Measurements from ENCODE around the gene HSP90B1. TPM values are rescaled to one million over a fixed set of nuclear protein-coding genes. Genes with fewer than 3 reads are reported as not detected.

Gene HSP90B1
- total RNA-seq, 1 donor from 2014 or later, result 1,238 TPM

DNA sequence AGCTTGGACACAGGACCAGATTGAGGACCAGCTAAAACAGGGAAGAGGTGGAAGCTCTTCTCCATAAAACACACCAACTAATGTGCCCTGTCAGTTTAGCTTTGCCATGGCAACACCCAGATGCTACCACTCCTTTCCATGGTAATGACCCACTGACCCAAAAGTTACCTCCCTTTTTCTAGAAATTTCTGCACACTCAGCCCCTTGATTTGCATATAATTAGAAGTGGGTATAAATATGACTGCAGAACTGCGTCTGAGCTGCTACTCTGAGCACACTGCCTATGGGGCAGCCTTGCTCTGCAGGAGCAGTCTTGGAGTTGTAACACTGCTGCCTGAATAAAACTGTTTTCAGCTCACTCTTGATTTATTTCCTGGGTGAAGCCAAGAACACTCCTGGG, 32.3 kb downstream of the HSP90B1 start:
- H3K79me2 ChIP-seq (ENCODE audit: insufficient read depth, low read length), result peaks cover 44% of the 10 kb centered on the region
- H3K9ac ChIP-seq (ENCODE audit: low read length), result no peak overlapping the region
- no peaks in the 10 kb centered on the region for H3K36me3 ChIP-seq (ENCODE audit: insufficient read depth, low read length)
- Mint-ChIP-seq H3K4me3 (ENCODE audit: unreplicated experiment) (no peak overlapping the region), H3K27ac (ENCODE audit: unreplicated experiment) (no peak overlapping the region), H3K9me3 (ENCODE audit: unreplicated experiment) (no peaks in the 10 kb centered on the region), H3K27me3 (ENCODE audit: low read depth, unreplicated experiment) (no peaks in the 10 kb centered on the region), H3K4me1 (ENCODE audit: low read depth, unreplicated experiment) (peaks cover 18% of the 10 kb centered on the region), H3K36me3 (ENCODE audit: low read depth, unreplicated experiment) (no peaks in the 10 kb centered on the region)
- FAIRE-seq, result no peak
- no peak overlapping the region for H3K27ac ChIP-seq (ENCODE audit: low read depth, low read length)
- no peak for DNase-seq (ENCODE audit: low read depth)
- no peak overlapping the region for H3K4me3 ChIP-seq (ENCODE audit: insufficient read depth, low read depth, low read length)
- no peaks in the 10 kb centered on the region for H3K27me3 ChIP-seq (ENCODE audit: insufficient read depth, low read length)
- peaks cover 13% of the 10 kb centered on the region for H3K4me1 ChIP-seq (ENCODE audit: insufficient read depth, low read length)
- H3K9me3 ChIP-seq (ENCODE audit: insufficient read depth, low read depth, low read length), result no peaks in the 10 kb centered on the region
- H4K20me1 ChIP-seq (ENCODE audit: insufficient read depth, low read length), result no peaks in the 10 kb centered on the region
- H2AFZ ChIP-seq (ENCODE audit: low read depth, low read length), result no peak overlapping the region
- no peak for TF ChIP-seq EZH2 (IDR thresholded peaks at IDR 0.05; ENCODE audit: insufficient read depth, low read length)
- TF ChIP-seq, protein P1, sequence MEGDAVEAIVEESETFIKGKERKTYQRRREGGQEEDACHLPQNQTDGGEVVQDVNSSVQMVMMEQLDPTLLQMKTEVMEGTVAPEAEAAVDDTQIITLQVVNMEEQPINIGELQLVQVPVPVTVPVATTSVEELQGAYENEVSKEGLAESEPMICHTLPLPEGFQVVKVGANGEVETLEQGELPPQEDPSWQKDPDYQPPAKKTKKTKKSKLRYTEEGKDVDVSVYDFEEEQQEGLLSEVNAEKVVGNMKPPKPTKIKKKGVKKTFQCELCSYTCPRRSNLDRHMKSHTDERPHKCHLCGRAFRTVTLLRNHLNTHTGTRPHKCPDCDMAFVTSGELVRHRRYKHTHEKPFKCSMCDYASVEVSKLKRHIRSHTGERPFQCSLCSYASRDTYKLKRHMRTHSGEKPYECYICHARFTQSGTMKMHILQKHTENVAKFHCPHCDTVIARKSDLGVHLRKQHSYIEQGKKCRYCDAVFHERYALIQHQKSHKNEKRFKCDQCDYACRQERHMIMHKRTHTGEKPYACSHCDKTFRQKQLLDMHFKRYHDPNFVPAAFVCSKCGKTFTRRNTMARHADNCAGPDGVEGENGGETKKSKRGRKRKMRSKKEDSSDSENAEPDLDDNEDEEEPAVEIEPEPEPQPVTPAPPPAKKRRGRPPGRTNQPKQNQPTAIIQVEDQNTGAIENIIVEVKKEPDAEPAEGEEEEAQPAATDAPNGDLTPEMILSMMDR (IDR thresholded peaks at IDR 0.05; ENCODE audit: insufficient read depth, low read depth, low read length), result no peak
- no peak overlapping the region for H3K4me2 ChIP-seq (ENCODE audit: low read length)

DNA sequence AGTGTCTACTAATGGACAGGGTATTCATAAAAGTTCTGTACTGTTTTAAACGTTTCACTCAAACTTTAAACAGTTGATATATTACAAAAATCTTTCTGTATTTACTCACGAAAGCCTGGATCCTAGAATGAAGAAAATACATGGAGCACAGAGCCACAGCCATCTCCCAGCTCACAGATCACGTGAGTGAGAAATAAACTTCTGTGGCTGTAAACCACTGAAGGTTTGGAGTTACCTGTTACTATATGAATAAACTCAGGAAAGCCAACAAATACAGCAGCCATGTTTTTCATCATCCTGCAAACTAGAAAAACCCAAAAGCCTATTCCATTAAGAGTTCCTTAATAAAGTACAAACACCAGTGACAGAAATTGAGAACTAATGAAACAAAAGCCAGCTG, 34.6 kb downstream of the HSP90B1 start:
- Histone ChIP-seq H4K20me1 (ENCODE audit: insufficient read depth, low read length) (peaks cover 21% of the 10 kb centered on the region), H3K4me1 (ENCODE audit: insufficient read depth, low read length) (peaks cover 28% of the 10 kb centered on the region), H2AFZ (ENCODE audit: low read depth, low read length) (peak overlapping the region; percentile 76), H3K27ac (ENCODE audit: low read depth, low read length) (peak overlapping the region; percentile 92), H3K27me3 (ENCODE audit: insufficient read depth, low read length) (no peaks in the 10 kb centered on the region), H3K36me3 (ENCODE audit: insufficient read depth, low read length) (no peaks in the 10 kb centered on the region), H3K79me2 (ENCODE audit: insufficient read depth, low read length) (peaks cover 68% of the 10 kb centered on the region), H3K4me3 (ENCODE audit: insufficient read depth, low read depth, low read length) (peak overlapping the region; percentile 92), H3K9ac (ENCODE audit: low read length) (peak overlapping the region; percentile 97), H3K4me2 (ENCODE audit: low read length) (peak overlapping the region; percentile 87), H3K9me3 (ENCODE audit: insufficient read depth, low read depth, low read length) (no peaks in the 10 kb centered on the region)
- TF ChIP-seq, protein P1 (IDR thresholded peaks at IDR 0.05; ENCODE audit: insufficient read depth, low read depth, low read length), result no peak
- no peak for TF ChIP-seq EZH2 (IDR thresholded peaks at IDR 0.05; ENCODE audit: insufficient read depth, low read length)
- peak overlapping the region; percentile 94 for H3K27ac Mint-ChIP-seq (ENCODE audit: unreplicated experiment)
- DNase-seq (ENCODE audit: low read depth), result no peak
- H3K36me3 Mint-ChIP-seq (ENCODE audit: low read depth, unreplicated experiment), result no peaks in the 10 kb centered on the region
- no peaks in the 10 kb centered on the region for H3K27me3 Mint-ChIP-seq (ENCODE audit: low read depth, unreplicated experiment)
- H3K9me3 Mint-ChIP-seq (ENCODE audit: unreplicated experiment), result no peaks in the 10 kb centered on the region
- FAIRE-seq, result no peak
- H3K4me1 Mint-ChIP-seq (ENCODE audit: low read depth, unreplicated experiment), result peaks cover 17% of the 10 kb centered on the region
- peak overlapping the region; percentile 97 for H3K4me3 Mint-ChIP-seq (ENCODE audit: unreplicated experiment)

DNA sequence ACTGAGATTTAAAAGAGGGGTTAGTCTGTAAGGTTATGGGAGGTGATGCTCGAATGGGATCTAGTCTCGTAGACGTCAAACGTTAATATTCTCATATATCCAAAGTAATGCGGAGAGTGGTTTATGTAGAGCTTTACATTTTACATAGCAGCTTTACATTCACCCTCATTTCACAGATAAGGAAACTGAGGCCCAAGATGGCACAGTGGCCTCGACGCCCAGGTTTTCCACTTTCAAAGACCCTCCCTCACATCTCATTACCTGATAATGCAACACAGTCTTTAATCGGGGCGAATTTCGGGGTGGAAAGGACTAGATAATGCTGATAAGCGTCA, 35.0 kb downstream of the HSP90B1 start:
- Mint-ChIP-seq H3K27ac (ENCODE audit: unreplicated experiment) (peak overlapping the region; percentile 94), H3K4me1 (ENCODE audit: low read depth, unreplicated experiment) (peaks cover 17% of the 10 kb centered on the region), H3K36me3 (ENCODE audit: low read depth, unreplicated experiment) (no peaks in the 10 kb centered on the region), H3K9me3 (ENCODE audit: unreplicated experiment) (no peaks in the 10 kb centered on the region), H3K4me3 (ENCODE audit: unreplicated experiment) (peak overlapping the region; percentile 97), H3K27me3 (ENCODE audit: low read depth, unreplicated experiment) (no peaks in the 10 kb centered on the region)
- peaks cover 29% of the 10 kb centered on the region for H3K4me1 ChIP-seq (ENCODE audit: insufficient read depth, low read length)
- peak overlapping the region; percentile 92 for H3K4me3 ChIP-seq (ENCODE audit: insufficient read depth, low read depth, low read length)
- H3K27me3 ChIP-seq (ENCODE audit: insufficient read depth, low read length), result no peaks in the 10 kb centered on the region
- H3K9ac ChIP-seq (ENCODE audit: low read length), result peak overlapping the region; percentile 97
- FAIRE-seq (no peak), DNase-seq (ENCODE audit: low read depth) (no peak)
- peak overlapping the region; percentile 92 for H3K27ac ChIP-seq (ENCODE audit: low read depth, low read length)
- TF ChIP-seq, protein P1 (IDR thresholded peaks at IDR 0.05; ENCODE audit: insufficient read depth, low read depth, low read length), result no peak
- no peak for TF ChIP-seq EZH2 (IDR thresholded peaks at IDR 0.05; ENCODE audit: insufficient read depth, low read length)
- H2AFZ ChIP-seq (ENCODE audit: low read depth, low read length), result peak overlapping the region; percentile 76
- H3K36me3 ChIP-seq (ENCODE audit: insufficient read depth, low read length), result no peaks in the 10 kb centered on the region
- H3K9me3 ChIP-seq (ENCODE audit: insufficient read depth, low read depth, low read length), result no peaks in the 10 kb centered on the region
- peak overlapping the region; percentile 87 for H3K4me2 ChIP-seq (ENCODE audit: low read length)
- peaks cover 72% of the 10 kb centered on the region for H3K79me2 ChIP-seq (ENCODE audit: insufficient read depth, low read length)
- H4K20me1 ChIP-seq (ENCODE audit: insufficient read depth, low read length), result peaks cover 25% of the 10 kb centered on the region
